ENCODE data around the gene MXI1.
"Not testable (repeated sequence)": the region's sequence is repeated elsewhere in the genome, so short reads cannot be mapped to it uniquely, and the experiment has no call there.

MXI1 gene

GRCh38 chr10:110181911-110182310 is 25.5 kb upstream of the MXI1 start:
- no peak for DNase-seq (ENCODE audit: low read depth in 2 of 2)

- no peak for DNase-seq (ENCODE audit: low read depth in 2 of 2)
Measured at GRCh38 chr10:110184398-110184797, 23.0 kb upstream of the MXI1 start.

- not testable (repeated sequence) for DNase-seq (ENCODE audit: low read depth in 2 of 2)
Measured at GRCh38 chr10:110185646-110186182, 21.7 kb upstream of the MXI1 start.

- no peak for DNase-seq (ENCODE audit: low read depth in 2 of 2)
Measured at GRCh38 chr10:110190170-110190569, 17.2 kb upstream of the MXI1 start.

- DNase-seq (ENCODE audit: low read depth in 2 of 2), result no peak
Measured at GRCh38 chr10:110192552-110192951, 14.9 kb upstream of the MXI1 start.

- no peak for DNase-seq (ENCODE audit: low read depth in 2 of 2)
Measured at GRCh38 chr10:110200503-110200902, 6.9 kb upstream of the MXI1 start.

- not testable (repeated sequence) for DNase-seq (ENCODE audit: low read depth in 2 of 2)
Measured at GRCh38 chr10:110201046-110201445, 6.4 kb upstream of the MXI1 start.

- no peak for DNase-seq (ENCODE audit: low read depth in 2 of 2)
Measured at GRCh38 chr10:110203500-110204455, 3.6 kb upstream of the MXI1 start.

- DNase-seq (ENCODE audit: low read depth in 2 of 2), result no peak
Measured at GRCh38 chr10:110205051-110205675, 2.2 kb upstream of the MXI1 start.

- no peak for DNase-seq (ENCODE audit: low read depth in 2 of 2)
Measured at GRCh38 chr10:110207805-110208613, 604 bp downstream of the MXI1 start.

GRCh38 chr10:110208614-110209453 is 1.4 kb downstream of the MXI1 start:
- no peak for DNase-seq (ENCODE audit: low read depth in 2 of 2)

GRCh38 chr10:110209454-110209925 is 2.1 kb downstream of the MXI1 start:
- peak in 1 of 2 donors; percentile 28 for DNase-seq (ENCODE audit: low read depth in 2 of 2)

GRCh38 chr10:110209926-110210673 is 2.7 kb downstream of the MXI1 start:
- DNase-seq (ENCODE audit: low read depth in 2 of 2), result no peak

GRCh38 chr10:110210674-110211464 is 3.5 kb downstream of the MXI1 start:
- peak; percentile 80 to 81 for DNase-seq (ENCODE audit: low read depth in 2 of 2)

- DNase-seq (ENCODE audit: low read depth in 2 of 2), result no peak
Measured at GRCh38 chr10:110211465-110211843, 4.0 kb downstream of the MXI1 start.

GRCh38 chr10:110212119-110213006 is 5.0 kb downstream of the MXI1 start:
- DNase-seq (ENCODE audit: low read depth in 2 of 2), result no peak

- no peak for DNase-seq (ENCODE audit: low read depth in 2 of 2)
Measured at GRCh38 chr10:110214371-110214826, 7.0 kb downstream of the MXI1 start.

Data from stimulated activated CD8-positive, alpha-beta memory T cell treated with anti-CD3 and anti-CD28 coated beads, Interleukin-7, amount 100 ng/mL, for 1 hour (primary cell).